HG02571 (cell line): Measurements from ENCODE around the gene SHROOM3.

Source experiments
- ATAC-seq: cut with Tn5 transposase; IDR thresholded peaks from one replicate; pipeline ENCODE4 v1.9.1; 2021; ENCODE audit warnings: mild to moderate bottlenecking, moderate library complexity; ENCODE audit not compliant: unreplicated experiment

Gene SHROOM3

GRCh38 chr4:76738086-76738931 lies 303.3 kb downstream of the SHROOM3 start:
- no peak for ATAC-seq

GRCh38 chr4:76740192-76740591 lies 305.2 kb downstream of the SHROOM3 start:
- no peak for ATAC-seq

GRCh38 chr4:76740866-76741662 lies 306.0 kb downstream of the SHROOM3 start:
- no peak for ATAC-seq

GRCh38 chr4:76741663-76742020 lies 306.6 kb downstream of the SHROOM3 start:
- no peak for ATAC-seq

- ATAC-seq = no peak
These were observed 309.4 kb downstream of the SHROOM3 start for GRCh38 chr4:76744241-76744921.

- no peak for ATAC-seq
These were observed 310.2 kb downstream of the SHROOM3 start for GRCh38 chr4:76745240-76745639.

GRCh38 chr4:76747563-76747962 lies 312.5 kb downstream of the SHROOM3 start:
- no peak for ATAC-seq

- no peak for ATAC-seq
These were observed 313.6 kb downstream of the SHROOM3 start for GRCh38 chr4:76748649-76749048.

- no peak for ATAC-seq
These were observed 314.3 kb downstream of the SHROOM3 start for GRCh38 chr4:76749355-76749754.

- no peak for ATAC-seq
These were observed 315.7 kb downstream of the SHROOM3 start for GRCh38 chr4:76750716-76751115.

- no peak for ATAC-seq
These were observed 316.7 kb downstream of the SHROOM3 start for GRCh38 chr4:76751612-76752343.

- no peak for ATAC-seq
These were observed 318.0 kb downstream of the SHROOM3 start for GRCh38 chr4:76752861-76753501.

- no peak for ATAC-seq
These were observed 318.8 kb downstream of the SHROOM3 start for GRCh38 chr4:76753814-76754213.

GRCh38 chr4:76754439-76754838 lies 319.4 kb downstream of the SHROOM3 start:
- ATAC-seq = no peak

GRCh38 chr4:76755756-76756155 lies 320.7 kb downstream of the SHROOM3 start:
- ATAC-seq = no peak

- no peak for ATAC-seq
These were observed 321.4 kb downstream of the SHROOM3 start for GRCh38 chr4:76756416-76756815.

GRCh38 chr4:76757418-76757939 lies 322.4 kb downstream of the SHROOM3 start:
- no peak for ATAC-seq

GRCh38 chr4:76758290-76758882 lies 323.4 kb downstream of the SHROOM3 start:
- ATAC-seq = no peak

GRCh38 chr4:76758996-76759395 lies 324.0 kb downstream of the SHROOM3 start:
- ATAC-seq = no peak

GRCh38 chr4:76760193-76760592 lies 325.2 kb downstream of the SHROOM3 start:
- ATAC-seq = no peak
